GM18519 (cell line): ENCODE data around the gene ZNF695.

Experiments
- ATAC-seq: cut with Tn5 transposase; IDR thresholded peaks from one replicate; pipeline ENCODE4 v1.9.1; 2021; ENCODE audit warnings: mild to moderate bottlenecking, moderate library complexity; ENCODE audit not compliant: unreplicated experiment, low FRiP score

ZNF695 gene

DNA sequence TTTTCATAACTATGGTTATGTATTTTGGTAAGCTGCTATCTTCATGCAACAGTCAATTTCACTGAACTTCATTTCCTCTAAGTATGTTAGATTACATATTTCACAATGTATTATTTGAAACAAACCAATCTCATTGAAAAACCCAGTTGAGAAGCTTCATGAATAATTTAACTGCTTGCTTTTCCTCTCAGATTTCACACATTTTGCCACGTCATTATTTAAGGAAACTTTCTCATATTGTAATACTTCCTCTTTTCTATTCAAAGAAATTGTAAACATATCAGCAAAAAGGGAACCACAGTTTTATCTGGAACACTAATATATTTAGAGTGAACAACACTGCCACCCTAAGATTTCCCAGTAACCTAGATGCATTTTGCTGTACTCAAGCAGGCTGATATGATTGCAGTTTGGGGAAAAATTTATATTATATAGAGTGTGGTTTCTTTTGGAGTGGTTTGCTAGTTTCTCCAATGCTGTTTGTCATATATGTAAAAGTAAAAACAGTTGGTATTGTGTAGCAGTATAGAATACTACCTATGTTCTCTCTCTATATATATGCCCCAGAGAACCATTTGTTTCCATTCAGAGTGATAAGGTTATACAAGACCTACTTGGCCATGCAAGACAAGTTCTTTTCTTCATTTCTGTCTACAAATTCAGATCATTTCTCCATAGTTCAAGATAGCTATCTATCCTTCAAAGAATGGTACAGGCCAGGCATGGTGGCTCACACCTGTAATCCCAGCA is 47.7 kb downstream of the ZNF695 start:
- no peak for ATAC-seq

DNA sequence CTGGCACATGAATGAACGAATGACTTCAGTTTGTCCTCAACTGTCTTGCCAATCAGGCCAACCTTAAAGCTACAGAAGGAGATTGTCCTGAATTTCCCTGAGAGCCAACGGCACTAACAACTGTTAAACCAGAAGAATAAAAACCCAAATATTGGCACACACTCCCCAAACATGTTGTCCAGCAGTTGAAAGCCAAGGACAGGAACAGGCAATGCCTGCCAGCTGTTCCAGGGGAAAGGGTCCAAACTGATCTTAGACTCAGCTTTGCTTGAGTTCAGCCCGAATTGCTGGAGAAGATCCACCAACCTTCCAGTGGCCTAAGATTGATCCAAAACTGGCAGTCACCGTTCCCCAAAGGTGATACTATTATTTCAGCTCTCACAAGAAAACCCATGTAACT is 53.7 kb downstream of the ZNF695 start:
- no peak for ATAC-seq

DNA sequence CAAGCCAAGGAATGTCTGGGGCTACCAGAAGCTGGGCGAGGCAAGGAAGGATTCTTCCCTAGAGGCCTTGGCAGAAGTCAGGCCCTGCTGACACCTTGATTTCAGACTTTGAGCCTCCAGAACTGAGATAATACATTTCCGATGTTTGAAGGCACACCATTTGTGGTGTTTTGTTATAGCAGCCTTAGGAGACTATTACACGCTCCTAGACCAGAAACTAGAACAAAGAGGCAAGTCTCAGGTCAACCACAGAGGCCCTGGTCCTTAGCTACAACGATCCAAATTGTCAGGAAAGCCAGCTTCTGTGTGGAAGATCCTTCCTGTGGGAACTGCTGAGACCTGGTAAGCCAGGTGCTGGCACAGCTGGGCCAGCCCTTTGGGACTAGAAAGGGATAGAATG is 56.4 kb downstream of the ZNF695 start:
- ATAC-seq = no peak

GRCh38 chr1:246949956-246950355 is 57.9 kb downstream of the ZNF695 start:
- ATAC-seq = no peak

DNA sequence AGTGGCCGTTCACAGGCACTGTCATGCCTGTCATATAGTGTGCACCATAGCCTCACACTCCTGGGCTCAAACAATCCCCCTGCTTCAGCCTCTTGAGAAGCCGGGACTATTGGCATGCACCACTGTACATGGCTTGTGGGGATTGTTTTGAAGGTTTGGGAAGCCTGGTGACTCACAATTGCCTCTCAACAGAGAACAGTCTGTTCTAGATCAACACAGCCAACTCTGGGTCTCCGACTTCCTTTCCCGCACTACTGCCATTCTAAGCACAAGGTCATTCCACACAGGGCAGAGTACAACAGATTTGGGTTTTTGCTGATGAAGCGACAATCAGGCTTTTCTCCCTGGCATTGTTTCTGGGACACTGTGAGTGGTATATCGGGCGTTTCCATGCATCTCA is 60.6 kb downstream of the ZNF695 start:
- no peak for ATAC-seq

DNA sequence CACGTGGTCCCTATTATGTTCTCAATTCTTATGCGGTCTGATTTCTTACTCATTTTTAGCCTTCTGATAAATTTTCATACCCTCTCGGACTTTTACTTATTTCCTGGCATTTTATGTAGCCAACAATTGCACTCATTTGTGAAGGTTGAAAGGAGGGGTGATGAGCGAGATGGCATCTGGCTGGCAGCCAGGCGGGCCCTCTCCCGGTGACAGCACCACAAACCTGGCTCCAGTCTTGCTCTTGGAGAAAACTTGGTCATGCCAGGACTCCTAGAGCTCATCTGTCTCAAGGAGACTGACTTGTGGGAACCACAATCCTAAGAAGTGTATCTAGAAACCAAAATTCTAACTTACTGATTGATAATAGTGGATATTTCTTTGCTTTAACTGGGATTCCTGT is 61.5 kb downstream of the ZNF695 start:
- no peak for ATAC-seq
